ENCODE measurements around the gene OTOF.

OTOF gene

GRCh38 chr2:26480566-26481423, 2.9 kb upstream of the OTOF start:
- H3K9me3 ChIP-seq (ENCODE audit: control insufficient read depth, low read length) = no peaks in the 10 kb centered on the region
- WGBS, 2 experiments (ENCODE audit: insufficient coverage in 2 of 2) = 85 to 90% methylated on average over 14 to 15 of the region's 18 CpGs
- no peaks in the 10 kb centered on the region for H3K36me3 ChIP-seq (ENCODE audit: control insufficient read depth, insufficient read depth, low read length)
- no peak overlapping the region for H3K4me3 ChIP-seq (ENCODE audit: extremely low read depth, insufficient read depth, low read length, poor library complexity, severe bottlenecking)
- peaks cover 6% of the 10 kb centered on the region for H3K4me1 ChIP-seq (ENCODE audit: control insufficient read depth, insufficient read depth, low read length, poor library complexity, severe bottlenecking)
- no peak overlapping the region for H3K27ac ChIP-seq (ENCODE audit: low read depth, low read length, severe bottlenecking)

GRCh38 chr2:26479789-26480565, 2.1 kb upstream of the OTOF start:
- Histone ChIP-seq H3K36me3 (ENCODE audit: control insufficient read depth, insufficient read depth, low read length) (no peaks in the 10 kb centered on the region), H3K9me3 (ENCODE audit: control insufficient read depth, low read length) (no peaks in the 10 kb centered on the region), H3K27ac (ENCODE audit: low read depth, low read length, severe bottlenecking) (no peak overlapping the region), H3K4me1 (ENCODE audit: control insufficient read depth, insufficient read depth, low read length, poor library complexity, severe bottlenecking) (peaks cover 6% of the 10 kb centered on the region), H3K4me3 (ENCODE audit: extremely low read depth, insufficient read depth, low read length, poor library complexity, severe bottlenecking) (no peak overlapping the region)
- 86 to 88% methylated on average over 14 to 18 of the region's 21 CpGs for WGBS, 2 experiments (ENCODE audit: insufficient coverage in 2 of 2)

GRCh38 chr2:26479131-26479788, 1.3 kb upstream of the OTOF start:
- WGBS, 2 experiments (ENCODE audit: insufficient coverage in 2 of 2) = 88 to 92% methylated on average over 19 to 21 of the region's 25 CpGs
- Histone ChIP-seq H3K36me3 (ENCODE audit: control insufficient read depth, insufficient read depth, low read length) (no peaks in the 10 kb centered on the region), H3K4me1 (ENCODE audit: control insufficient read depth, insufficient read depth, low read length, poor library complexity, severe bottlenecking) (peaks cover 6% of the 10 kb centered on the region), H3K4me3 (ENCODE audit: extremely low read depth, insufficient read depth, low read length, poor library complexity, severe bottlenecking) (no peak overlapping the region), H3K9me3 (ENCODE audit: control insufficient read depth, low read length) (no peaks in the 10 kb centered on the region), H3K27ac (ENCODE audit: low read depth, low read length, severe bottlenecking) (no peak overlapping the region)

GRCh38 chr2:26478366-26478765, 442 bp upstream of the OTOF start:
- H3K4me3 ChIP-seq (ENCODE audit: extremely low read depth, insufficient read depth, low read length, poor library complexity, severe bottlenecking) = no peak overlapping the region
- WGBS, 2 experiments (ENCODE audit: insufficient coverage in 2 of 2) = 70 to 96% methylated on average over 2 to 3 of the region's 5 CpGs
- H3K9me3 ChIP-seq (ENCODE audit: control insufficient read depth, low read length) = no peaks in the 10 kb centered on the region
- no peak overlapping the region for H3K27ac ChIP-seq (ENCODE audit: low read depth, low read length, severe bottlenecking)
- peaks cover 6% of the 10 kb centered on the region for H3K4me1 ChIP-seq (ENCODE audit: control insufficient read depth, insufficient read depth, low read length, poor library complexity, severe bottlenecking)
- H3K36me3 ChIP-seq (ENCODE audit: control insufficient read depth, insufficient read depth, low read length) = no peaks in the 10 kb centered on the region

GRCh38 chr2:26477126-26477910, 606 bp downstream of the OTOF start:
- H3K27ac ChIP-seq (ENCODE audit: low read depth, low read length, severe bottlenecking) = no peak overlapping the region
- peaks cover 6% of the 10 kb centered on the region for H3K4me1 ChIP-seq (ENCODE audit: control insufficient read depth, insufficient read depth, low read length, poor library complexity, severe bottlenecking)
- H3K9me3 ChIP-seq (ENCODE audit: control insufficient read depth, low read length) = no peaks in the 10 kb centered on the region
- no peak overlapping the region for H3K4me3 ChIP-seq (ENCODE audit: extremely low read depth, insufficient read depth, low read length, poor library complexity, severe bottlenecking)
- WGBS, 2 experiments (ENCODE audit: insufficient coverage in 2 of 2) = 81% methylated on average over 27 to 32 of the region's 33 CpGs
- no peaks in the 10 kb centered on the region for H3K36me3 ChIP-seq (ENCODE audit: control insufficient read depth, insufficient read depth, low read length)

GRCh38 chr2:26475832-26476501, 2.0 kb downstream of the OTOF start:
- WGBS, 2 experiments (ENCODE audit: insufficient coverage in 2 of 2) = 86 to 91% methylated on average over 14 to 17 of the region's 22 CpGs
- no peaks in the 10 kb centered on the region for H3K36me3 ChIP-seq (ENCODE audit: control insufficient read depth, insufficient read depth, low read length)
- H3K9me3 ChIP-seq (ENCODE audit: control insufficient read depth, low read length) = no peaks in the 10 kb centered on the region
- H3K4me3 ChIP-seq (ENCODE audit: extremely low read depth, insufficient read depth, low read length, poor library complexity, severe bottlenecking) = no peak overlapping the region
- peaks cover 6% of the 10 kb centered on the region for H3K4me1 ChIP-seq (ENCODE audit: control insufficient read depth, insufficient read depth, low read length, poor library complexity, severe bottlenecking)
- H3K27ac ChIP-seq (ENCODE audit: low read depth, low read length, severe bottlenecking) = no peak overlapping the region

GRCh38 chr2:26475037-26475436, 2.9 kb downstream of the OTOF start:
- Histone ChIP-seq H3K27ac (ENCODE audit: low read depth, low read length, severe bottlenecking) (no peak overlapping the region), H3K4me3 (ENCODE audit: extremely low read depth, insufficient read depth, low read length, poor library complexity, severe bottlenecking) (no peak overlapping the region), H3K36me3 (ENCODE audit: control insufficient read depth, insufficient read depth, low read length) (no peaks in the 10 kb centered on the region), H3K9me3 (ENCODE audit: control insufficient read depth, low read length) (no peaks in the 10 kb centered on the region), H3K4me1 (ENCODE audit: control insufficient read depth, insufficient read depth, low read length, poor library complexity, severe bottlenecking) (peaks cover 6% of the 10 kb centered on the region)
- 97 to 100% methylated on average over 5 of the region's 6 CpGs for WGBS, 2 experiments (ENCODE audit: insufficient coverage in 2 of 2)

GRCh38 chr2:26474261-26474785, 3.6 kb downstream of the OTOF start:
- Histone ChIP-seq H3K36me3 (ENCODE audit: control insufficient read depth, insufficient read depth, low read length) (no peaks in the 10 kb centered on the region), H3K4me3 (ENCODE audit: extremely low read depth, insufficient read depth, low read length, poor library complexity, severe bottlenecking) (no peak overlapping the region), H3K4me1 (ENCODE audit: control insufficient read depth, insufficient read depth, low read length, poor library complexity, severe bottlenecking) (peaks cover 6% of the 10 kb centered on the region), H3K27ac (ENCODE audit: low read depth, low read length, severe bottlenecking) (no peak overlapping the region), H3K9me3 (ENCODE audit: control insufficient read depth, low read length) (no peaks in the 10 kb centered on the region)
- WGBS, 2 experiments (ENCODE audit: insufficient coverage in 2 of 2) = 89 to 94% methylated on average over 9 to 13 of the region's 14 CpGs

- H3K27ac ChIP-seq (ENCODE audit: low read depth, low read length, severe bottlenecking) = no peak overlapping the region
- 94 to 98% methylated on average over 8 to 9 of the region's 9 CpGs for WGBS, 2 experiments (ENCODE audit: insufficient coverage in 2 of 2)
- no peaks in the 10 kb centered on the region for H3K9me3 ChIP-seq (ENCODE audit: control insufficient read depth, low read length)
- no peaks in the 10 kb centered on the region for H3K36me3 ChIP-seq (ENCODE audit: control insufficient read depth, insufficient read depth, low read length)
- H3K4me1 ChIP-seq (ENCODE audit: control insufficient read depth, insufficient read depth, low read length, poor library complexity, severe bottlenecking) = peaks cover 6% of the 10 kb centered on the region
- no peak overlapping the region for H3K4me3 ChIP-seq (ENCODE audit: extremely low read depth, insufficient read depth, low read length, poor library complexity, severe bottlenecking)
Measured at GRCh38 chr2:26473796-26474195, 4.1 kb downstream of the OTOF start.
